CD14-positive monocyte (primary cell): Measurements from ENCODE around the gene AP4E1. TPM values are rescaled to one million over a fixed set of nuclear protein-coding genes. Genes with fewer than 3 reads are reported as not detected.

Experiments
- DNase-seq, 3 donors: peaks; one replicate each; pipeline ENCODE4 v3.0.0-alpha.2; 2011 to 2022
- H2AFZ ChIP-seq: 2 replicates; pipeline ENCODE4 v1.6.0; 2012; ENCODE audit warnings: mild to moderate bottlenecking, low read depth, low read length, inconsistent platforms; ENCODE audit not compliant: insufficient read depth, poor library complexity, severe bottlenecking
- H3K27ac ChIP-seq, 2 donors: 1 replicate in 1 of 2; 2 replicates in 1 of 2; pipeline ENCODE4 v1.5.1; 2012 to 2013; ENCODE audit warnings: low read length in 2 of 2, control low read depth in 1 of 2, inconsistent platforms in 1 of 2, low read depth in 1 of 2, mild to moderate bottlenecking in 1 of 2
- H3K27me3 ChIP-seq, 2 donors: one replicate each; pipeline versions ENCODE4 v1.6.0 to v1.6.1; 2011 to 2013; ENCODE audit warnings: low read length in 2 of 2; ENCODE audit not compliant: control insufficient read depth in 2 of 2, insufficient read depth in 2 of 2
- H3K36me3 ChIP-seq, 2 donors: replicated peaks in 1 of 2; 1 replicate in 1 of 2; 2 replicates in 1 of 2; pipeline versions ENCODE4 v1.5.1 to v1.6.1; 2012 to 2013; ENCODE audit warnings: low read length in 2 of 2, control low read depth in 1 of 2, inconsistent platforms in 1 of 2, mild to moderate bottlenecking in 1 of 2; ENCODE audit not compliant: insufficient read depth in 2 of 2, control insufficient read depth in 1 of 2
- H3K4me1 ChIP-seq, 2 donors: 1 replicate in 1 of 2; 2 replicates in 1 of 2; pipeline versions ENCODE4 v1.5.1 to v1.6.1; 2012 to 2013; ENCODE audit warnings: low read length in 2 of 2, control low read depth in 1 of 2, inconsistent platforms in 1 of 2, mild to moderate bottlenecking in 1 of 2, moderate library complexity in 1 of 2; ENCODE audit not compliant: insufficient read depth in 2 of 2, control insufficient read depth in 1 of 2
- H3K4me2 ChIP-seq: replicated peaks from 2 replicates; pipeline ENCODE3; 2012; ENCODE audit warnings: low read length, moderate library complexity, mild to moderate bottlenecking; ENCODE audit not compliant: poor library complexity, severe bottlenecking; ENCODE audit errors: extremely low read depth
- H3K4me3 ChIP-seq, 3 experiments: fragments of 200-600 bp in 1 of 3; sonication (generic) in 1 of 3; replicated peaks in 1 of 3; 1 replicate in 2 of 3; 2 replicates in 1 of 3; pipeline ENCODE4 v1.5.1; 2011 to 2013; ENCODE audit warnings: low read length in 3 of 3, mild to moderate bottlenecking in 3 of 3, control low read depth in 2 of 3, low read depth in 2 of 3, inconsistent platforms in 1 of 3, moderate library complexity in 1 of 3
- H3K79me2 ChIP-seq: 2 replicates; pipeline ENCODE4 v1.6.0; 2012; ENCODE audit warnings: mild to moderate bottlenecking, control low read depth, inconsistent platforms, low read length, moderate library complexity; ENCODE audit not compliant: insufficient read depth
- H3K9ac ChIP-seq: 2 replicates; pipeline ENCODE4 v1.6.0; 2017; ENCODE audit warnings: low read length, mild to moderate bottlenecking; ENCODE audit not compliant: insufficient read depth, poor library complexity, severe bottlenecking
- H3K9me3 ChIP-seq, 2 donors: replicated peaks in 1 of 2; 1 replicate in 1 of 2; 2 replicates in 1 of 2; pipeline versions ENCODE4 v1.5.1 to v1.6.1; 2012 to 2013; ENCODE audit warnings: low read length in 2 of 2, control low read depth in 1 of 2; ENCODE audit not compliant: control insufficient read depth in 1 of 2, insufficient read depth in 1 of 2
- H4K20me1 ChIP-seq: 2 replicates; pipeline ENCODE4 v1.6.0; 2012; ENCODE audit warnings: mild to moderate bottlenecking, low read length, control low read depth, moderate library complexity; ENCODE audit not compliant: insufficient read depth
- H3K27ac Mint-ChIP-seq, 7 donors: one replicate each; pipeline ENCODE4 v1.8.0; 2020; ENCODE audit warnings: mild to moderate bottlenecking in 7 of 7, mixed read lengths in 7 of 7, moderate library complexity in 6 of 7, inconsistent platforms in 2 of 7
- H3K27me3 Mint-ChIP-seq, 3 donors: one replicate each; pipeline ENCODE4 v1.8.0; 2021 to 2022; ENCODE audit warnings: low read depth in 3 of 3, mild to moderate bottlenecking in 3 of 3, mixed read lengths in 3 of 3, moderate library complexity in 3 of 3, inconsistent platforms in 1 of 3
- H3K36me3 Mint-ChIP-seq, 2 donors: one replicate each; pipeline ENCODE4 v1.8.0; 2020; ENCODE audit warnings: mixed read lengths in 2 of 2, inconsistent platforms in 1 of 2, mild to moderate bottlenecking in 1 of 2
- H3K4me1 Mint-ChIP-seq: one replicate; pipeline ENCODE4 v1.8.0; 2020; ENCODE audit warnings: mild to moderate bottlenecking, mixed read lengths
- H3K4me3 Mint-ChIP-seq, 2 donors: one replicate each; pipeline ENCODE4 v1.8.0; 2020; ENCODE audit warnings: mild to moderate bottlenecking in 2 of 2, mixed read lengths in 2 of 2, moderate library complexity in 1 of 2
- H3K9me3 Mint-ChIP-seq, 7 donors: one replicate each; pipeline ENCODE4 v1.8.0; 2020 to 2022; ENCODE audit warnings: mixed read lengths in 7 of 7, mild to moderate bottlenecking in 6 of 7, moderate library complexity in 6 of 7, inconsistent platforms in 2 of 7
- WGBS: methylation state at CpG from one replicate; pipeline ENCODE4 v1.1.5; 2013; ENCODE audit warnings: missing lambda C conversion rate; ENCODE audit not compliant: insufficient coverage; 5-methylcytosine and 5-hydroxymethylcytosine counted together
- intact Hi-C, 2 donors: fragments of 100-400 bp; cut with micrococcal nuclease; formaldehyde crosslinking; loops; one replicate each; pipeline versions ENCODE4 v1.15.0 to v1.15.1; 2023
- polyA plus RNA-seq, 3 donors: library from polyadenylated mRNA; depleted of rRNA in 1 of 3; unstranded in 2 of 3; stranded (reverse) in 1 of 3; fragments of 300-500 nt in 2 of 3; fragments of >200 nt in 1 of 3; fragmentation: Illumina TruSeq in 2 of 3; gene quantifications; 1 replicate in 2 of 3; 2 replicates in 1 of 3; pipeline ENCODE4 v1.2.3, GENCODE V29; 2012 to 2021
- TF ChIP-seq, protein P1 (sequence below): fragments of 200-600 bp; IDR thresholded peaks from one replicate; pipeline ENCODE4 v1.8.0; 2022; ENCODE audit warnings: antibody characterized with exemption, mild to moderate bottlenecking

The AP4E1 gene
- polyA plus RNA-seq, 3 donors: 4.1 to 7.7 (median 5.3) TPM

- intact Hi-C loops: no loop called here
- Mint-ChIP-seq H3K27me3 (peaks cover 0 to 6% (median 0%) of the 10 kb centered on the region in 3 donors), H3K36me3 (no peaks in the 10 kb centered on the region), H3K27ac (no peak overlapping the region), H3K9me3 (no peaks in the 10 kb centered on the region), H3K4me3 (no peak overlapping the region), H3K4me1 (no peaks in the 10 kb centered on the region)
- H2AFZ ChIP-seq: no peak overlapping the region
- H3K4me3 ChIP-seq: no peak overlapping the region
- no peak overlapping the region for H3K9ac ChIP-seq
- WGBS: no CpG with 5 or more reads among the region's 5 CpGs
- H4K20me1 ChIP-seq: no peaks in the 10 kb centered on the region
- H3K4me2 ChIP-seq: no peak overlapping the region
- DNase-seq: no peak
- TF ChIP-seq, protein P1, sequence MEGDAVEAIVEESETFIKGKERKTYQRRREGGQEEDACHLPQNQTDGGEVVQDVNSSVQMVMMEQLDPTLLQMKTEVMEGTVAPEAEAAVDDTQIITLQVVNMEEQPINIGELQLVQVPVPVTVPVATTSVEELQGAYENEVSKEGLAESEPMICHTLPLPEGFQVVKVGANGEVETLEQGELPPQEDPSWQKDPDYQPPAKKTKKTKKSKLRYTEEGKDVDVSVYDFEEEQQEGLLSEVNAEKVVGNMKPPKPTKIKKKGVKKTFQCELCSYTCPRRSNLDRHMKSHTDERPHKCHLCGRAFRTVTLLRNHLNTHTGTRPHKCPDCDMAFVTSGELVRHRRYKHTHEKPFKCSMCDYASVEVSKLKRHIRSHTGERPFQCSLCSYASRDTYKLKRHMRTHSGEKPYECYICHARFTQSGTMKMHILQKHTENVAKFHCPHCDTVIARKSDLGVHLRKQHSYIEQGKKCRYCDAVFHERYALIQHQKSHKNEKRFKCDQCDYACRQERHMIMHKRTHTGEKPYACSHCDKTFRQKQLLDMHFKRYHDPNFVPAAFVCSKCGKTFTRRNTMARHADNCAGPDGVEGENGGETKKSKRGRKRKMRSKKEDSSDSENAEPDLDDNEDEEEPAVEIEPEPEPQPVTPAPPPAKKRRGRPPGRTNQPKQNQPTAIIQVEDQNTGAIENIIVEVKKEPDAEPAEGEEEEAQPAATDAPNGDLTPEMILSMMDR: no peak
- no peaks in the 10 kb centered on the region for H3K79me2 ChIP-seq
- no peaks in the 10 kb centered on the region for H3K4me1 ChIP-seq
- no peaks in the 10 kb centered on the region for H3K27me3 ChIP-seq
- H3K9me3 ChIP-seq: no peaks in the 10 kb centered on the region
- no peak overlapping the region for H3K27ac ChIP-seq
- no peaks in the 10 kb centered on the region for H3K36me3 ChIP-seq
Measured at GRCh38 chr15:50865515-50866353, 42.7 kb upstream of the AP4E1 start.

- Histone ChIP-seq H3K27ac (no peak overlapping the region), H3K36me3 (no peaks in the 10 kb centered on the region), H3K27me3 (no peaks in the 10 kb centered on the region), H3K79me2 (no peaks in the 10 kb centered on the region), H3K4me2 (no peak overlapping the region), H3K9me3 (no peaks in the 10 kb centered on the region), H3K9ac (no peak overlapping the region), H2AFZ (no peak overlapping the region), H3K4me3 (no peak overlapping the region), H4K20me1 (no peaks in the 10 kb centered on the region), H3K4me1 (peaks cover 15 to 19% of the 10 kb centered on the region in 2 donors)
- no peaks in the 10 kb centered on the region for H3K36me3 Mint-ChIP-seq
- H3K27me3 Mint-ChIP-seq: peaks cover 0 to 4% (median 0%) of the 10 kb centered on the region in 3 donors
- no peaks in the 10 kb centered on the region for H3K9me3 Mint-ChIP-seq
- intact Hi-C loops: no loop called here
- H3K27ac Mint-ChIP-seq: no peak overlapping the region
- H3K4me3 Mint-ChIP-seq: no peak overlapping the region
- H3K4me1 Mint-ChIP-seq: peaks cover 19% of the 10 kb centered on the region
- TF ChIP-seq, protein P1: no peak
- no CpG with 5 or more reads among the region's 1 CpG for WGBS
- no peak for DNase-seq
Measured at GRCh38 chr15:50871832-50872231, 36.7 kb upstream of the AP4E1 start.
